DOHH2 (cell line): Measurements from ENCODE around the gene JARID2.

ENCODE experiments used
- H3F3A ChIP-seq: fragments of 200-600 bp; sonication (generic), shearing (Covaris generic); 2 replicates; pipeline ENCODE4 v1.6.0; 2016; ENCODE audit warnings: antibody characterized with exemption, mild to moderate bottlenecking; ENCODE audit not compliant: control insufficient read depth, insufficient read depth
- H3K27ac ChIP-seq: fragments of 200-600 bp; sonication (generic); 2 replicates; pipeline ENCODE4 v1.5.1; 2014; ENCODE audit warnings: low read depth, mild to moderate bottlenecking, low read length, moderate library complexity
- H3K27me3 ChIP-seq: fragments of 200-600 bp; sonication (generic); 2 replicates; pipeline ENCODE4 v1.6.1; 2014; ENCODE audit warnings: mild to moderate bottlenecking, low read length, mixed read lengths; ENCODE audit not compliant: control insufficient read depth
- H3K36me3 ChIP-seq: fragments of 200-600 bp; sonication (generic); 2 replicates; pipeline ENCODE4 v1.6.1; 2014; ENCODE audit warnings: mild to moderate bottlenecking, low read length, moderate library complexity, mixed read lengths; ENCODE audit not compliant: control insufficient read depth
- H3K4me1 ChIP-seq: fragments of 200-600 bp; sonication (generic); 2 replicates; pipeline ENCODE4 v1.6.1; 2014; ENCODE audit warnings: mild to moderate bottlenecking, low read length, mixed read lengths; ENCODE audit not compliant: control insufficient read depth
- H3K4me2 ChIP-seq: fragments of 200-600 bp; sonication (generic); 2 replicates; pipeline ENCODE4 v1.6.0; 2014; ENCODE audit warnings: mild to moderate bottlenecking, low read length, moderate library complexity
- H3K4me3 ChIP-seq: fragments of 200-600 bp; sonication (generic); 2 replicates; pipeline ENCODE4 v1.5.1; 2014; ENCODE audit warnings: mild to moderate bottlenecking, low read length, mixed read lengths
- H3K79me2 ChIP-seq: fragments of 200-600 bp; sonication (generic); 2 replicates; pipeline ENCODE4 v1.6.1; 2014; ENCODE audit warnings: mild to moderate bottlenecking, low read length, mixed read lengths; ENCODE audit not compliant: control insufficient read depth
- H3K9me2 ChIP-seq: fragments of 200-600 bp; sonication (generic); replicated peaks from 2 replicates; pipeline ENCODE4 v1.6.1; 2014; ENCODE audit warnings: mild to moderate bottlenecking, low read length, mixed read lengths; ENCODE audit not compliant: control insufficient read depth
- H3K9me3 ChIP-seq: fragments of 200-600 bp; sonication (generic); 2 replicates; pipeline ENCODE4 v1.6.1; 2014; ENCODE audit warnings: antibody characterized with exemption, low read length, mixed read lengths; ENCODE audit not compliant: control insufficient read depth, insufficient read depth
- H4K20me1 ChIP-seq: fragments of 200-600 bp; sonication (generic); 2 replicates; pipeline ENCODE4 v1.6.0; 2014; ENCODE audit warnings: low read depth, mild to moderate bottlenecking, antibody characterized with exemption, low read length, moderate library complexity; ENCODE audit not compliant: control insufficient read depth, insufficient read depth
- EZH2phosphoT487 ChIP-seq: fragments of 200-600 bp; sonication (generic); IDR thresholded peaks from 2 replicates; pipeline ENCODE4 v1.6.1; 2017; ENCODE audit warnings: borderline replicate concordance, mild to moderate bottlenecking, antibody characterized with exemption, low read length, moderate library complexity, mixed read lengths
- TF ChIP-seq, protein P1 (sequence below): fragments of 200-600 bp; sonication (generic); IDR thresholded peaks from one replicate; pipeline ENCODE4 v1.5.1; 2014; ENCODE audit warnings: antibody characterized with exemption, mild to moderate bottlenecking, low read depth, low read length; ENCODE audit not compliant: poor library complexity, severe bottlenecking

The JARID2 gene

GRCh38 chr6:15435468-15435867 lies 189.6 kb downstream of the JARID2 start:
- H3K9me3 ChIP-seq = no peaks in the 10 kb centered on the region
- TF ChIP-seq EZH2phosphoT487 = no peak
- TF ChIP-seq, protein P1, sequence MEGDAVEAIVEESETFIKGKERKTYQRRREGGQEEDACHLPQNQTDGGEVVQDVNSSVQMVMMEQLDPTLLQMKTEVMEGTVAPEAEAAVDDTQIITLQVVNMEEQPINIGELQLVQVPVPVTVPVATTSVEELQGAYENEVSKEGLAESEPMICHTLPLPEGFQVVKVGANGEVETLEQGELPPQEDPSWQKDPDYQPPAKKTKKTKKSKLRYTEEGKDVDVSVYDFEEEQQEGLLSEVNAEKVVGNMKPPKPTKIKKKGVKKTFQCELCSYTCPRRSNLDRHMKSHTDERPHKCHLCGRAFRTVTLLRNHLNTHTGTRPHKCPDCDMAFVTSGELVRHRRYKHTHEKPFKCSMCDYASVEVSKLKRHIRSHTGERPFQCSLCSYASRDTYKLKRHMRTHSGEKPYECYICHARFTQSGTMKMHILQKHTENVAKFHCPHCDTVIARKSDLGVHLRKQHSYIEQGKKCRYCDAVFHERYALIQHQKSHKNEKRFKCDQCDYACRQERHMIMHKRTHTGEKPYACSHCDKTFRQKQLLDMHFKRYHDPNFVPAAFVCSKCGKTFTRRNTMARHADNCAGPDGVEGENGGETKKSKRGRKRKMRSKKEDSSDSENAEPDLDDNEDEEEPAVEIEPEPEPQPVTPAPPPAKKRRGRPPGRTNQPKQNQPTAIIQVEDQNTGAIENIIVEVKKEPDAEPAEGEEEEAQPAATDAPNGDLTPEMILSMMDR = no peak
- 0 out of 2 replicates have a peak, but pooled peaks cover 11% of the 10 kb centered on the region for H3K79me2 ChIP-seq
- no peak overlapping the region for H3K4me3 ChIP-seq
- H3K27ac ChIP-seq = no peak overlapping the region
- peaks cover 7% of the 10 kb centered on the region for H3F3A ChIP-seq
- no peaks in the 10 kb centered on the region for H3K9me2 ChIP-seq
- H3K36me3 ChIP-seq = no peaks in the 10 kb centered on the region
- H4K20me1 ChIP-seq = peaks cover 22% of the 10 kb centered on the region
- no peak overlapping the region for H3K4me2 ChIP-seq
- no peaks in the 10 kb centered on the region for H3K27me3 ChIP-seq
- peaks cover 64% of the 10 kb centered on the region for H3K4me1 ChIP-seq

DNA sequence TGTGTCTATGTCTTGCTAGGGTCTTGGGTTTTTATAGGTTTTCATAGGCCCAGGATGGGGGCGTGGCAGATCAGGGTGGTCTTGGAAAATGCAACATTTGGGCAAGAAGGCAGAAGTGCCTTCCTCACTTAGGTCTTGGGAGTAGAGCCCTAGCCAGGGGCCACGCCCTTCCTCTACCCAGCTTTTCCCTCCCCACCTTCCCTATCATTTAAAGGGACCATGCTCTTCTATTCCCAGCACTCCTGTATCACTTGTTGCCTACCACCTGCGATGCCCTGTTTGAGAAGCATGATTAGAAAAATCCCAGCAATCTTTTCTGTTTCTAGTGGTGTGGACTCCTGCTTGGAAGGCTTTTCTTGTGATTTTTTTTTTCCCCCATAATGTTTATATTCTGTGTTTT lies 190.6 kb downstream of the JARID2 start:
- Histone ChIP-seq H3F3A (peaks cover 7% of the 10 kb centered on the region), H3K27me3 (no peaks in the 10 kb centered on the region), H3K4me2 (no peak overlapping the region), H3K79me2 (0 out of 2 replicates have a peak, but pooled peaks cover 6% of the 10 kb centered on the region), H3K36me3 (no peaks in the 10 kb centered on the region), H3K9me2 (no peaks in the 10 kb centered on the region), H3K4me1 (peaks cover 66% of the 10 kb centered on the region), H3K4me3 (no peak overlapping the region), H3K9me3 (no peaks in the 10 kb centered on the region), H4K20me1 (peaks cover 28% of the 10 kb centered on the region), H3K27ac (no peak overlapping the region)
- TF ChIP-seq, protein P1 = no peak
- no peak for TF ChIP-seq EZH2phosphoT487

DNA sequence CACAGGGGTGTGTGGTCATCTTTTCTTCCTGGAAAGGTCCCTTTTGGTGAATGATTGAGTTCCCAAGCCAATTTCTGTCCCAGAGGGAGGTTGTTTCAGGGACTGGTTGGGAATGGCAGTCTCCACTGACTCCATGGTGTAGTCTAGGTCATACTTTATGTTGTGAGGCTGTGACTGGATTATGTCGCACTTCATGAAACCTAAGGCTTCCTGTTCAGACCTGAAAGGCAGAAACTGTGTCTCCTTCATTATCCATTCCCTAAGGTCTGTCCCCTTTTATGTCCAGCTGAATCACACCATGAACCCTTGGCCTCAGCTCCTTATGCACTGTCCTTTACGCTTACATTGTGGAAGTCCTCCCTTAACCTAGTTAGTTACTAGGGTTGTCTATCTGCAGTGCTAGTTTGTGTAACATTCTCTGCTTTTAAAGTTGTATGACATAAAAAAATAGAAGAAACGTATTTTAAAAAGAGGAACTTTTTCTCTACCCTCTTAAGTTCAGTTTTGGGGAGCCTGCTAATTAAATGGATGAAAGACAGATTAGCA lies 191.3 kb downstream of the JARID2 start:
- Histone ChIP-seq H4K20me1 (peaks cover 28% of the 10 kb centered on the region), H3K27me3 (no peaks in the 10 kb centered on the region), H3K4me3 (no peak overlapping the region), H3K9me2 (no peaks in the 10 kb centered on the region), H3K36me3 (no peaks in the 10 kb centered on the region), H3K4me2 (no peak overlapping the region), H3K27ac (no peak overlapping the region), H3F3A (peaks cover 7% of the 10 kb centered on the region), H3K79me2 (0 out of 2 replicates have a peak, but pooled peaks cover 6% of the 10 kb centered on the region), H3K9me3 (no peaks in the 10 kb centered on the region), H3K4me1 (peaks cover 58% of the 10 kb centered on the region)
- TF ChIP-seq, protein P1 = no peak
- no peak for TF ChIP-seq EZH2phosphoT487
